Activated CD4-positive, alpha-beta T cell treated with anti-CD3 and anti-CD28 coated beads, Interleukin-2, amount 10 ng/mL, durations not matched to agents 24 days and 14 days (primary cell): ENCODE measurements around the gene SYT1. TPM values are rescaled to one million over a fixed set of nuclear protein-coding genes. Genes with fewer than 3 reads are reported as not detected.
"Not testable (repeated sequence)": the region's sequence is repeated elsewhere in the genome, so short reads cannot be mapped to it uniquely, and the experiment has no call there.

Source experiments
- DNase-seq: peaks from one replicate; pipeline ENCODE4 v3.0.0; 2022
- H3K27ac Mint-ChIP-seq: one replicate; pipeline ENCODE4 v1.8.0; 2022; ENCODE audit warnings: mild to moderate bottlenecking, mixed read lengths
- H3K27me3 Mint-ChIP-seq: one replicate; pipeline ENCODE4 v1.8.0; 2022; ENCODE audit warnings: mixed read lengths
- H3K36me3 Mint-ChIP-seq: one replicate; pipeline ENCODE4 v1.8.0; 2022; ENCODE audit warnings: low read depth, mild to moderate bottlenecking, mixed read lengths
- H3K4me1 Mint-ChIP-seq: one replicate; pipeline ENCODE4 v1.8.0; 2021; ENCODE audit warnings: mixed read lengths
- H3K4me3 Mint-ChIP-seq: one replicate; pipeline ENCODE4 v1.8.0; 2022; ENCODE audit warnings: mild to moderate bottlenecking, moderate library complexity, mixed read lengths
- H3K9me3 Mint-ChIP-seq: one replicate; pipeline ENCODE4 v1.8.0; 2021; ENCODE audit warnings: mixed read lengths
- intact Hi-C: fragments of 100-400 bp; cut with micrococcal nuclease; formaldehyde crosslinking; loops from one replicate; pipeline ENCODE4 v1.15.1; 2023
- total RNA-seq: library from RNA; stranded (reverse); gene quantifications from 2 replicates; pipeline ENCODE4 v1.2.3, GENCODE V29; 2022

Gene SYT1
- total RNA-seq, 1 donor from 2014 or later = not detected

DNA sequence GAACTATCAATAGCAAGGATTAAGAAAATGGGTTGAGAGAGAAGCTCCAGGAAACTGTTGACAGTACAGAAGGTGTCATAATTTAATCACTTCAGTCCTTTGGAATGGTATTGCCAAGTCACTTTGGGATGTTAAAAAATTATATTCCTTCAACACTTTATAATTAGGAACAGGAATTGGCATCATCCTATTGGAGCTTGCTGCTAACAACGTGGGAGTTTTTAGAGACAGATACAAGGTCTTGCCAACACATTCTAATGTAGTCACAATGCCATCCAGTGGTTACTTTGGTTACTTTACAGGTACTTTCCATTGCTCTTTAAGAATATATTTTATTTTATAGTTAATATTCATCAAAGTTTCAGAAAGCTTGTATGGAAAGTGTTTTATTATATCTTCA lies 310.1 kb downstream of the SYT1 start:
- Mint-ChIP-seq H3K36me3 (no peaks in the 10 kb centered on the region), H3K9me3 (no peaks in the 10 kb centered on the region), H3K27me3 (no peaks in the 10 kb centered on the region), H3K4me3 (no peak overlapping the region), H3K4me1 (no peaks in the 10 kb centered on the region), H3K27ac (no peak overlapping the region)
- DNase-seq = no peak
- intact Hi-C loops = no loop called here

DNA sequence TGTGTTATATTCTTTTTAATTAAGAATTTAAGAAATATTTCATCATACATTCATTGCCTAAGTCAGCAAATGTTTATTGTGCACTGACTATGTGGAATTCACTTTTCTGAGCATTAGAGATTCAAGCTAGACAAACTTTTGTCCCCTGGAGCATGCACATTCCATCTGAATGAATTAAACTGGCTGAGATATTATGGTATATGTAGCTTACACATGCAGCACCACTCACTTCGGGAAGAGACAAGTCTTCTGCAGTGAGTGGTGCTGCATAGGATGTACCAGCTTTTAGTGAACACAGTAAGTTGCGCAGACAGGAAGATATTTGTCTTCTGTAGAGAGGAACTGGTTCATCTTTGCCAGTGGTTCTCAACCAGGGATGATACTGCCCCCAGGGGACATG lies 318.4 kb downstream of the SYT1 start:
- H3K9me3 Mint-ChIP-seq = no peaks in the 10 kb centered on the region
- no peaks in the 10 kb centered on the region for H3K4me1 Mint-ChIP-seq
- no peak overlapping the region for H3K27ac Mint-ChIP-seq
- H3K4me3 Mint-ChIP-seq = no peak overlapping the region
- H3K36me3 Mint-ChIP-seq = no peaks in the 10 kb centered on the region
- intact Hi-C loops = no loop called here
- DNase-seq = no peak
- H3K27me3 Mint-ChIP-seq = no peaks in the 10 kb centered on the region

DNA sequence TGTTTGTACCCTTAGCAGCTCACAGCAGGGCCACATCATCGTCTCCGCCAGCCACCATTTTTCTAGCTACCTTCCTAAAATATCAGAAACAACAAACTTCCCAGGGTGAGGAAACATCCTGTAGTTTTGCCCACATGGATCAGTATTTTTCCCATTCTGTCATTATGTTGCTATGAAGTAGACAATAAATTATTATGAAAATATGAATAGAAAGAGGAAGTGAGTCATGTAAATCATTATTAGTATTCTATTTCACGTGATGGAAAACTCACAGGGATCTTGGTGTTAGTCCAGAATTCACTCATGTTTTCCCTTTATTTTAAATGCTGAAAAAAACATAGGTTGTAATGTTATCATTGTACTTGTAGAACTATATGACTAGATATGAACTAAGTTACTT lies 319.4 kb downstream of the SYT1 start:
- Mint-ChIP-seq H3K4me3 (no peak overlapping the region), H3K4me1 (no peaks in the 10 kb centered on the region), H3K27ac (no peak overlapping the region), H3K9me3 (no peaks in the 10 kb centered on the region), H3K27me3 (no peaks in the 10 kb centered on the region), H3K36me3 (no peaks in the 10 kb centered on the region)
- no peak for DNase-seq
- intact Hi-C loops = no loop called here

DNA sequence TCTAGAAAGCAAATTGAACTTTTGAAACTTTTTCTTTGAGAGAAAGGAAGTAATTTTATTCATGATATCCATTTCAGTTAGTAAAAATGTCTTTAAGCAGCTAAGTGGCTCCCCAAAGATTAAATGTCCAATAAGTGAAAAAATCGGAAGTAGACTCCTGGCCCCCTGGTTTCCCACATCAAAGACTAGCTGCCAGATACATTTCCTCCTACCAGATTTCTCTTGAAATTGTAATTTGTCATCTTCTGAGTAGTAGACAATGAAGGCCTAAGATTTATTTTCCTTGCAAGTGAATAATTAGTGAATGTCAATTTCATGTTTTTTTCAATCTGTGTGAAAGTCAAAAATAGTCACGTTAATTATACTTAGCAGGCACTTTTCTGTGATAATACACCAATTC lies 321.9 kb downstream of the SYT1 start:
- Mint-ChIP-seq H3K27ac (no peak overlapping the region), H3K9me3 (no peaks in the 10 kb centered on the region), H3K36me3 (no peaks in the 10 kb centered on the region), H3K4me1 (no peaks in the 10 kb centered on the region), H3K27me3 (no peaks in the 10 kb centered on the region), H3K4me3 (no peak overlapping the region)
- DNase-seq = no peak
- intact Hi-C loops = no loop called here

DNA sequence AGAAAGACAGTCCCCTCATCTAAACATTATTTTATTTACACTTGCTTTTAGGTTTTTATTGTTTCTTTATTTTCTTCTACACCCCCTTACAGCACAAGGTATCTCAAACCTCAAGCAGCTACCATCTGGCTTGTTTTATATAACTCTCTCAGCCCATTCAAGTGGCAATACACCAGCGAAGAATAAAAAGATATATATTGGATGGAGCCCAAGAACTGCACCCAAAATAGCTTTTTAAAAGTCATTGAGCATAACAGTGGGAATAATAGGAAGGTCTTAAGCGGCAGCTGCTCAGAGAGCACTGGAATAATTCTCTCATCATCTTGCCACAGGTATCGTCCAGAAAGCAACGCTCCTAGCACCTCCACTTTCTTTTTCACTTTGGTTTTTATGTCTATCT lies 322.5 kb downstream of the SYT1 start:
- Mint-ChIP-seq H3K27me3 (no peaks in the 10 kb centered on the region), H3K9me3 (no peaks in the 10 kb centered on the region), H3K4me3 (no peak overlapping the region), H3K27ac (no peak overlapping the region), H3K36me3 (no peaks in the 10 kb centered on the region), H3K4me1 (no peaks in the 10 kb centered on the region)
- no peak for DNase-seq
- intact Hi-C loops = no loop called here

DNA sequence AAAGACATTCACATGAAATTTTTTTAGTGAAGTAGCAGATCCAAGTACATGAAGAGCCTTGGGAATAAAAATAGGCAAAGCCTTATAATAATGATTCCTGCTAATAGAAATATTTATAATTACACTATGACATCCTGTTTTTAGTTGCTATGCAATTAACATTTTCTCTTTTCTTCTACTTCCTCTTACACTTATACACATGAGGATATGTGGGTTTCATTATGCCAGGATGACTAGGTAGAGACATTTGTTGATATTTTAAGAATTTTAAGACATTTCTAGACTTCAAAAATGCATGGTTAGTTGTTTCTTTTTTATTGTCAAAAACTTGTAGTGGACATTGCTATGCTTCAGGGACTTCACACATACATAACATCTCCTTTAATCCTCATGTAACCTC lies 326.8 kb downstream of the SYT1 start:
- Mint-ChIP-seq H3K27ac (no peak overlapping the region), H3K27me3 (no peaks in the 10 kb centered on the region), H3K4me3 (no peak overlapping the region), H3K4me1 (no peaks in the 10 kb centered on the region), H3K36me3 (no peaks in the 10 kb centered on the region), H3K9me3 (no peaks in the 10 kb centered on the region)
- intact Hi-C loops = no loop called here
- DNase-seq = no peak

DNA sequence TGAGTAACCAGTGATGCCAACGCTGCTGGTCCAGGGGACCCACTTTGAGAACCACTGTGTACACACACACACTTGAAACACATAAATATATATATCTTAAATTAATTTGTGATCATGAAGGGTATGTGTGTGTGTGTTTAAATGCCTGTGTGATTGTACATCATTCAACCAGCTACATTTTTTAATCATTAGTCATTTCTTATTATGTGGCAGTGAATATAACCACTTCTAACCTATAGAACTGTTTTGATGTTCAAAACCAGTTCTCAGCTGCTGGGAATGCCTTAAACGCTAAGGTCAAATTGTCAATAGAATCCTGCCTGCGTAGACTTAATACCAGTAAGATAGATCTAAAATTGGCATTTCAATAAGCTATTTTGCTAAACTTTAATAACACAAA lies 330.0 kb downstream of the SYT1 start:
- no peak for DNase-seq
- H3K36me3 Mint-ChIP-seq = no peaks in the 10 kb centered on the region
- H3K9me3 Mint-ChIP-seq = no peaks in the 10 kb centered on the region
- H3K4me3 Mint-ChIP-seq = no peak overlapping the region
- intact Hi-C loops = no loop called here
- no peak overlapping the region for H3K27ac Mint-ChIP-seq
- no peaks in the 10 kb centered on the region for H3K27me3 Mint-ChIP-seq
- no peaks in the 10 kb centered on the region for H3K4me1 Mint-ChIP-seq

DNA sequence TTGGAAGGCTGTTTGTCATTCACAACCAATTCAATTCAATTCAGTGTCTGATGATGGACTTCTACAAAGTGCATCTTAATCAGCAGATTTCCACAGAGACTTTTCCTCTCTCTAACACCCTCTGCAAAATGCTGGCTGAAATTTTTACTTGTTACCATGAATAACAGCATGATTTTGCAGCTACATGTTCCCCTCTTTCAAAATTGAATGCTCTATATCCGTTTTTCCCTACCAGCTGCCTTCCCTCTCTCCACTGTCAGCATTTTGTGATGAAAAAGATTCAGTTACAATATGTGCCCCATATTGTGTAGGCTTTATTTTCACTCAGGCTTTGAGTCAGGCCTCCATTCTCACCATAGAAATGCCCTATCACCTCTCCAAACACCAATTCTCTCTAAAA lies 334.6 kb downstream of the SYT1 start:
- no peaks in the 10 kb centered on the region for H3K4me1 Mint-ChIP-seq
- H3K27me3 Mint-ChIP-seq = no peaks in the 10 kb centered on the region
- no peaks in the 10 kb centered on the region for H3K36me3 Mint-ChIP-seq
- H3K9me3 Mint-ChIP-seq = no peaks in the 10 kb centered on the region
- no peak overlapping the region for H3K4me3 Mint-ChIP-seq
- intact Hi-C loops = no loop called here
- no peak for DNase-seq
- no peak overlapping the region for H3K27ac Mint-ChIP-seq

DNA sequence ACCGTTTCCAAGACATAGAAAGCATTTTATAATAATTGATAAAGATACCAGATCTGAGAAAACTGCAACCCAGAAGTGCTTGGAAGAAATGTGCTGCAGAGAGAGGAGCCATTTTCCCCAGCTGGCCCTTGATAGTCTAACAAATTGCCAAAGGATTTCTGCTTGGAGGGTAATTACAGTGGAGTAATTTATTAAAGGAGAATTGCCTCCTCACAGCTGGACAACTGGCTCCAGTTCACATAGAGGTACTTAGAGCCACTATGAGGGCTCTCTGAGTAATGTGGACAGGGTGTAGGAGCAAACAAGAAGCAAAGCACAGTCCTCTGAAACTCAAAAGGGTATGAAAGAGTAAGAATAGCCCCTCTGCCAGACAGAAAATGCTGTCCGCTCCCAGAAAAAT lies 335.6 kb downstream of the SYT1 start:
- no peaks in the 10 kb centered on the region for H3K9me3 Mint-ChIP-seq

DNA sequence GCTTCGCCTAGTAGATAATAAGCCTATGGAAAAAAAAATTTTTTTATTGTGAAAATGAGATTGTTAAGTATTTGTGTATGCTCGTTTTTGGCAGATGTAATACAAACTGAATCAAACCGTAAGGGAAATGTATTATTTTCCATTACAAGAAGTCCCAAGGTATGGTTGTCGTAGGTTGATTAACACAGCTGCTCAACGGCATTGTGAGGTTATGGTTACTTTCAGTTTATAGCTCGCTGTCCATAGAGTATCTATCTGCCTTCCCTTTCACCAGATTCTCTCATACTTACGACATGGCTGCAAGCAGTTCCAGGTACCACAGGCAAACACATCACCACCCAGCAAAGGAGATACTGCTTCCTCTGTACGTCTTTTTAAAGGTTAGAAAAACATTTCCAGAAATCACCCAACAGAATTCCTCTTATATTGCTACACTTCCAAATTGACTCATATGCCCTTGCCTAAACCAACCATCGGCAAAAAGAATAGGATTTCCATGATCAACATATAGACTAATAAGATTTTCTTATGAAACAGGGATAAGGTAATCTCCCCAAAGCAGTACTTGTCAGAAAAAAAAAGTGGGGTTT lies 338.6 kb downstream of the SYT1 start:
- no peak for DNase-seq
- H3K4me3 Mint-ChIP-seq = no peak overlapping the region
- no peaks in the 10 kb centered on the region for H3K27me3 Mint-ChIP-seq
- intact Hi-C loops = no loop called here
- no peaks in the 10 kb centered on the region for H3K9me3 Mint-ChIP-seq
- no peaks in the 10 kb centered on the region for H3K36me3 Mint-ChIP-seq
- no peaks in the 10 kb centered on the region for H3K4me1 Mint-ChIP-seq
- no peak overlapping the region for H3K27ac Mint-ChIP-seq

More for the DNA sequence above, 335.6 kb downstream of the SYT1 start:
- H3K4me1 Mint-ChIP-seq = no peaks in the 10 kb centered on the region
- H3K27ac Mint-ChIP-seq = no peak overlapping the region
- H3K4me3 Mint-ChIP-seq = no peak overlapping the region
- H3K36me3 Mint-ChIP-seq = no peaks in the 10 kb centered on the region
- DNase-seq = no peak
- intact Hi-C loops = no loop called here
- H3K27me3 Mint-ChIP-seq = no peaks in the 10 kb centered on the region

DNA sequence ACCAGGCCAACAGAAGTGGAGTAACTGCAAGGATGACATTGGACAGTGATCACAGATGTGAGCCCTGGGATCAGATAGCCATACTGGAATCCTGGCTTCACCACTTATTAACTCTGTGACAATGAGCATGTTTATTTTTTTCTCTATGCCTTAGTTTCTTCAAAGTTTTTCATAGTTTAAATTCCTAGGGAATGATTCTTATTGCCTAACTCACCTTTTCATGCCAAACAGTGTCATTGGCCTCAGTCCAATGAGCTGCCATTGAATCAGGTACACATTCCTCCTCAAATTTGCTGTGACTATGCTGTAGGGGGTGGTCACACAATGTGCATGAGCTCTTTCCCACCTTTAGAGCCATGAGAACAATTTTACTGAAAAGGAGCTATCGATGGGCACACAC lies 342.3 kb downstream of the SYT1 start:
- H3K9me3 Mint-ChIP-seq = peaks cover 8% of the 10 kb centered on the region
- no peak for DNase-seq
- intact Hi-C loops = no loop called here
- no peaks in the 10 kb centered on the region for H3K36me3 Mint-ChIP-seq
- no peaks in the 10 kb centered on the region for H3K27me3 Mint-ChIP-seq
- no peak overlapping the region for H3K27ac Mint-ChIP-seq
- H3K4me1 Mint-ChIP-seq = no peaks in the 10 kb centered on the region
- no peak overlapping the region for H3K4me3 Mint-ChIP-seq

DNA sequence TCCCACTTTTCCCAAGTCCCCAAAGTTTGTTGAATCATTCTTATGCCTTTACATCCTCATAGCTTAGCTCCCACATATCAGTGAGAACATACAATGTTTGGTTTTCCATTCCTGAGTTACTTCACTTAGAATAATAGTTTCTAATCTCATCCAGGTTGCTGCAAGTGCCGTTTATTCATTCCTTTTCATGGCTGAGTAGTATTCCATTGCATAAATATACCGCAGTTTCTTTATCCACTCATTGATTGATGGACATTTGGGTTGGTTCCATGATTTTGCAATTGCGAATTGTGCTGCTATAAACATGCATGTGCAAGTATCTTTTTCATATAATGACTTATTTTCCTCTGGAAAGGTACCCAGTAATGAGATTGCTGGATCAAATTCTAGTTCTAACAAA lies 345.8 kb downstream of the SYT1 start:
- H3K36me3 Mint-ChIP-seq, H3K27me3 Mint-ChIP-seq, intact Hi-C loops, H3K4me1 Mint-ChIP-seq, DNase-seq, H3K4me3 Mint-ChIP-seq, H3K9me3 Mint-ChIP-seq, H3K27ac Mint-ChIP-seq: not testable (repeated sequence)

DNA sequence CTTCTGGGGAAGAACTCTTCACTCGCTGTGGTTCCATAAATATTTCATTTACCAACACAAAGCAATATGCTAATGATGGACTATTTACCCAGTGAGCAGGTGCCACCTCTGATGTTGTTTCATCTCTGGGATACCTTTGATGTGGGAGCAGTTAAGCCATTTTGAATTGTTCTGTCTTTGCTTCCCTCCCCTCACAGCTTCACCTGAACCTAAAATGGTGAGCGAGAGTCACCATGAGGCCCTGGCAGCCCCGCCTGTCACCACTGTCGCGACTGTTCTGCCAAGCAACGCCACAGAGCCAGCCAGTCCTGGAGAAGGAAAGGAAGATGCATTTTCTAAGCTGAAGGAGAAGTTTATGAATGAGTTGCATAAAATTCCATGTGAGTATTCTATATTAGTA lies 352.7 kb downstream of the SYT1 start:
- Mint-ChIP-seq H3K9me3 (no peaks in the 10 kb centered on the region), H3K4me3 (no peak overlapping the region), H3K27me3 (no peaks in the 10 kb centered on the region), H3K27ac (no peak overlapping the region), H3K36me3 (no peaks in the 10 kb centered on the region), H3K4me1 (no peaks in the 10 kb centered on the region)
- DNase-seq = no peak
- intact Hi-C loops = no loop called here

DNA sequence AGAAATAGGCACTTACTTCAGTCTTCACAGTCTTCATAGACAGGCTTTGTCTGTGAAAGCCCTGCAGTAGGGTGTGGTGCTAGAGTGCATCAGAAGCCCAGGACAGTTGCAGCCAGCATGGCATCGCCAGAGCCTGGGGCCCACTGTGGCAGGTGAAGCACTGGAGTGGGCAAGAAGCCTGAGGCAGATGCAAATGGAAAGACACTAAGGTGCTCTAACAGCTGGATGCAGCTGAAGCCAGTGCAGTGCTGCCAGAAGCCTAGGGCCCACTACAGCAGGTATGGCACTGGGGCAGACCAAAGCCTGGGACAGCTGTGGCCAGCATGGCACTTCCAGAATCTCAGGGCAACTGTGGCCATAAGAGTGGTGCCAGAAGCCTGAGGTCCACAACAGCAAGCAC lies 358.6 kb downstream of the SYT1 start:
- no peaks in the 10 kb centered on the region for H3K4me1 Mint-ChIP-seq
- no peak overlapping the region for H3K4me3 Mint-ChIP-seq
- no peaks in the 10 kb centered on the region for H3K9me3 Mint-ChIP-seq
- intact Hi-C loops = no loop called here
- H3K27me3 Mint-ChIP-seq = no peaks in the 10 kb centered on the region
- no peak for DNase-seq
- H3K27ac Mint-ChIP-seq = no peak overlapping the region
- no peaks in the 10 kb centered on the region for H3K36me3 Mint-ChIP-seq

DNA sequence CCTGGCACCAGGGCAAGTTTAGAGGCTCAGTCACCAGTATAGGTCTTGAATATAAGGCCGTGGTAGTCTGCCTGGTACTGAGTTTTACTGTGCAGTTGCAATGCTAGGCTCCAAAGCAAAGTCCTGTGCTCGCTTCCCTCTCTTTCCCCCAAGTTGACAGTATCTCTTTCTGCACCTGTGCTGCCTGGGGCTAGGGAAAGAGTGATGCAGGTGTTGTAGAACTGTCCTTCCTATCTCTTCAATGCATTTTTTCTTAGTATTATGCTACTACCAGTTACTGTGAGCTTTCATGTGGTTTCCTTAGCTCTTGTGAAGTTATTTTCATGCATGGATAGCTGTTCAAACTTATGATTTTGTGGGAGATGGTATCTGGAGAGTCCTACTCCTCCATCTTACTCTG lies 359.2 kb downstream of the SYT1 start:
- DNase-seq = no peak
- intact Hi-C loops = no loop called here
- H3K4me1 Mint-ChIP-seq = no peaks in the 10 kb centered on the region
- no peak overlapping the region for H3K4me3 Mint-ChIP-seq
- no peaks in the 10 kb centered on the region for H3K9me3 Mint-ChIP-seq
- H3K27ac Mint-ChIP-seq = no peak overlapping the region
- no peaks in the 10 kb centered on the region for H3K27me3 Mint-ChIP-seq
- H3K36me3 Mint-ChIP-seq = no peaks in the 10 kb centered on the region
